Measurements from ENCODE around the gene PLEKHJ1. TPM values are rescaled to one million over a fixed set of nuclear protein-coding genes. Genes with fewer than 3 reads are reported as not detected.

Gene PLEKHJ1
- polyA plus RNA-seq, 1 donor from 2014 or later = 219 TPM

DNA sequence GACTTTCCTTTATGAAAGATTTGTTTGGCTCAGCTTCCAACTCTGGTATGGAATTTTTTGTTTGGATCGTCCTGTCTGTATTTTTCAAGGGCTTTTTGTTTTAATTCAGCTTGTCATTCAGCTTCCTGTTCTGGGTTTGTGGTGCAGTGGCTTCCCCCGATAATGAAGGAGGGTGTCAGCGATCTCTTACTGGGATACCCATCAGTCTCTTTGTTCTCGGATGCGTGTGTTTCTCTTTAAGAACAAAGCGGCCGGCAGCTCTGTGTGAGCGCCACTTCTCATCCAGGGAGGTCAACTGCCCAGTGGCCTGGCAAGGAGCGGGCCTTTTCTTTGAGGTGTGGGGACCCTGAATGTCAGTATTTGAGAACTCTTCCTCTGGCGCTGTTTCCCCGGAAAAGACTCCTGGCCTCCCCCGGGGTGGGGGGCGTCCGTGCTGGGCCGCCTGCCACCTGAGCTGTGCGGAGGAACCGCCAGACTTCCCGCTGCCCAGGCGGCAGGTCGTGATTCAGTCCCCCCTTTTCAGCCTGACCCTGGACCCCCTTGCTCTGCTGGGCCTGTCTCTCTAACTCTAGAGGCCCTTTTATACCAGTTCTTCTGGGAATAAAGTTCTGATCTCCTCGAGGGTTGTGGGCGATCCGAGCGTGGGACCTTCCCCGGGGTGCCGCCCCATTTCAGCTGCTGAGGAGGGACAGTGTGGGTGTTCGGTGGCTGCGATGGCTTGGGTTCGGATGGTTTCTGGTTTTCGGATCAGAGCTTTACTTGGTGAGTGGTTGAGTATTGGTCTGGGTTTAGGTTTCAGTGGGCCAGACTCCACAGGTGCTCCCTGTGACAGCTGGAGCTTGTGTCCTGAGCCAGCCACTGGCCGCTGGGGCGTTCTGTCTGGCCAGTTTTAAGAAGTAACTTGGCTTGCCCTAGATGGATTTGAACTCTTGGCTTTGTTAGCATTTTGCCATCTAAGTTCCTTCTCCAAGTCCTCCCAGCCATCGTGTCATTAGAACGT lies 3.9 kb upstream of the PLEKHJ1 start:
- H3K36me3 ChIP-seq (ENCODE audit: insufficient read depth, low read length) = no peaks in the 10 kb centered on the region
- H3K27me3 ChIP-seq (ENCODE audit: insufficient read depth, low read depth, low read length) = no peaks in the 10 kb centered on the region
- no peaks in the 10 kb centered on the region for H3K9me3 ChIP-seq (ENCODE audit: low read length)
- H3K79me2 ChIP-seq (replicated peaks; ENCODE audit: insufficient read depth, low read length) = peaks cover 71% of the 10 kb centered on the region
- H3K9ac ChIP-seq (ENCODE audit: low read length) = peak overlapping the region; percentile 73
- H3K4me3 ChIP-seq (ENCODE audit: low read length) = peak overlapping the region; percentile 94
- TF ChIP-seq EZH2 (IDR thresholded peaks at IDR 0.05; ENCODE audit: borderline replicate concordance, insufficient read depth, low read length, poor library complexity, severe bottlenecking) (no peak), MXI1 (conservative IDR thresholded peaks at IDR 0.05; ENCODE audit: poor library complexity, severe bottlenecking) (no peak), POLR2AphosphoS5 (IDR thresholded peaks at IDR 0.05) (no peak), RAD21 (conservative IDR thresholded peaks at IDR 0.05) (no peak), TAF1 (IDR thresholded peaks at IDR 0.05; ENCODE audit: low read depth) (no peak), EP300 (conservative IDR thresholded peaks at IDR 0.05; ENCODE audit: poor library complexity, severe bottlenecking) (no peak), SMC3 (conservative IDR thresholded peaks at IDR 0.05; ENCODE audit: poor library complexity) (no peak)
- TF ChIP-seq, protein P1, sequence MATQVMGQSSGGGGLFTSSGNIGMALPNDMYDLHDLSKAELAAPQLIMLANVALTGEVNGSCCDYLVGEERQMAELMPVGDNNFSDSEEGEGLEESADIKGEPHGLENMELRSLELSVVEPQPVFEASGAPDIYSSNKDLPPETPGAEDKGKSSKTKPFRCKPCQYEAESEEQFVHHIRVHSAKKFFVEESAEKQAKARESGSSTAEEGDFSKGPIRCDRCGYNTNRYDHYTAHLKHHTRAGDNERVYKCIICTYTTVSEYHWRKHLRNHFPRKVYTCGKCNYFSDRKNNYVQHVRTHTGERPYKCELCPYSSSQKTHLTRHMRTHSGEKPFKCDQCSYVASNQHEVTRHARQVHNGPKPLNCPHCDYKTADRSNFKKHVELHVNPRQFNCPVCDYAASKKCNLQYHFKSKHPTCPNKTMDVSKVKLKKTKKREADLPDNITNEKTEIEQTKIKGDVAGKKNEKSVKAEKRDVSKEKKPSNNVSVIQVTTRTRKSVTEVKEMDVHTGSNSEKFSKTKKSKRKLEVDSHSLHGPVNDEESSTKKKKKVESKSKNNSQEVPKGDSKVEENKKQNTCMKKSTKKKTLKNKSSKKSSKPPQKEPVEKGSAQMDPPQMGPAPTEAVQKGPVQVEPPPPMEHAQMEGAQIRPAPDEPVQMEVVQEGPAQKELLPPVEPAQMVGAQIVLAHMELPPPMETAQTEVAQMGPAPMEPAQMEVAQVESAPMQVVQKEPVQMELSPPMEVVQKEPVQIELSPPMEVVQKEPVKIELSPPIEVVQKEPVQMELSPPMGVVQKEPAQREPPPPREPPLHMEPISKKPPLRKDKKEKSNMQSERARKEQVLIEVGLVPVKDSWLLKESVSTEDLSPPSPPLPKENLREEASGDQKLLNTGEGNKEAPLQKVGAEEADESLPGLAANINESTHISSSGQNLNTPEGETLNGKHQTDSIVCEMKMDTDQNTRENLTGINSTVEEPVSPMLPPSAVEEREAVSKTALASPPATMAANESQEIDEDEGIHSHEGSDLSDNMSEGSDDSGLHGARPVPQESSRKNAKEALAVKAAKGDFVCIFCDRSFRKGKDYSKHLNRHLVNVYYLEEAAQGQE (IDR thresholded peaks at IDR 0.05; ENCODE audit: borderline replicate concordance) = no peak
- TF ChIP-seq, protein P2, sequence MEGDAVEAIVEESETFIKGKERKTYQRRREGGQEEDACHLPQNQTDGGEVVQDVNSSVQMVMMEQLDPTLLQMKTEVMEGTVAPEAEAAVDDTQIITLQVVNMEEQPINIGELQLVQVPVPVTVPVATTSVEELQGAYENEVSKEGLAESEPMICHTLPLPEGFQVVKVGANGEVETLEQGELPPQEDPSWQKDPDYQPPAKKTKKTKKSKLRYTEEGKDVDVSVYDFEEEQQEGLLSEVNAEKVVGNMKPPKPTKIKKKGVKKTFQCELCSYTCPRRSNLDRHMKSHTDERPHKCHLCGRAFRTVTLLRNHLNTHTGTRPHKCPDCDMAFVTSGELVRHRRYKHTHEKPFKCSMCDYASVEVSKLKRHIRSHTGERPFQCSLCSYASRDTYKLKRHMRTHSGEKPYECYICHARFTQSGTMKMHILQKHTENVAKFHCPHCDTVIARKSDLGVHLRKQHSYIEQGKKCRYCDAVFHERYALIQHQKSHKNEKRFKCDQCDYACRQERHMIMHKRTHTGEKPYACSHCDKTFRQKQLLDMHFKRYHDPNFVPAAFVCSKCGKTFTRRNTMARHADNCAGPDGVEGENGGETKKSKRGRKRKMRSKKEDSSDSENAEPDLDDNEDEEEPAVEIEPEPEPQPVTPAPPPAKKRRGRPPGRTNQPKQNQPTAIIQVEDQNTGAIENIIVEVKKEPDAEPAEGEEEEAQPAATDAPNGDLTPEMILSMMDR (IDR thresholded peaks at IDR 0.05; ENCODE audit: poor library complexity, severe bottlenecking) = no peak
- H4K20me1 ChIP-seq (ENCODE audit: insufficient read depth) = no peaks in the 10 kb centered on the region
- H3K9me2 ChIP-seq (ENCODE audit: insufficient read depth, low read length) = no peaks in the 10 kb centered on the region
- peak overlapping the region; percentile 92 for H3K4me2 ChIP-seq (ENCODE audit: low read length)
- H2AFZ ChIP-seq (ENCODE audit: low read depth, low read length) = no peak overlapping the region
- H3F3A ChIP-seq (ENCODE audit: insufficient read depth, low read length, poor library complexity, severe bottlenecking) = no peaks in the 10 kb centered on the region
- peak overlapping the region; percentile 68 for H3K27ac ChIP-seq (ENCODE audit: low read length)

GRCh38 chr19:2239173-2239572 lies 3.0 kb upstream of the PLEKHJ1 start:
- peak overlapping the region; percentile 94 for H3K4me3 ChIP-seq (ENCODE audit: low read length)

More at GRCh38 chr19:2239173-2239572, 3.0 kb upstream of the PLEKHJ1 start:
- Histone ChIP-seq H2AFZ (ENCODE audit: low read depth, low read length) (no peak overlapping the region), H3K9ac (ENCODE audit: low read length) (peak overlapping the region; percentile 73), H3K9me3 (ENCODE audit: low read length) (no peaks in the 10 kb centered on the region), H3F3A (ENCODE audit: insufficient read depth, low read length, poor library complexity, severe bottlenecking) (no peaks in the 10 kb centered on the region), H4K20me1 (ENCODE audit: insufficient read depth) (no peaks in the 10 kb centered on the region), H3K79me2 (replicated peaks; ENCODE audit: insufficient read depth, low read length) (peaks cover 79% of the 10 kb centered on the region), H3K9me2 (ENCODE audit: insufficient read depth, low read length) (no peaks in the 10 kb centered on the region), H3K27ac (ENCODE audit: low read length) (peak overlapping the region; percentile 68), H3K36me3 (ENCODE audit: insufficient read depth, low read length) (no peaks in the 10 kb centered on the region), H3K27me3 (ENCODE audit: insufficient read depth, low read depth, low read length) (no peaks in the 10 kb centered on the region), H3K4me2 (ENCODE audit: low read length) (peak overlapping the region; percentile 92)
- TF ChIP-seq RAD21 (conservative IDR thresholded peaks at IDR 0.05) = no peak
- no peak for TF ChIP-seq POLR2AphosphoS5 (IDR thresholded peaks at IDR 0.05)
- TF ChIP-seq SMC3 (conservative IDR thresholded peaks at IDR 0.05; ENCODE audit: poor library complexity) = no peak
- TF ChIP-seq EZH2 (IDR thresholded peaks at IDR 0.05; ENCODE audit: borderline replicate concordance, insufficient read depth, low read length, poor library complexity, severe bottlenecking) = no peak
- TF ChIP-seq MXI1 (conservative IDR thresholded peaks at IDR 0.05; ENCODE audit: poor library complexity, severe bottlenecking) = no peak
- TF ChIP-seq, protein P2 (IDR thresholded peaks at IDR 0.05; ENCODE audit: poor library complexity, severe bottlenecking) = no peak
- TF ChIP-seq EP300 (conservative IDR thresholded peaks at IDR 0.05; ENCODE audit: poor library complexity, severe bottlenecking) = no peak
- no peak for TF ChIP-seq TAF1 (IDR thresholded peaks at IDR 0.05; ENCODE audit: low read depth)
- TF ChIP-seq, protein P1 (IDR thresholded peaks at IDR 0.05; ENCODE audit: borderline replicate concordance) = no peak

Data from neural cell (in vitro differentiated cells).